Stimulated activated CD8-positive, alpha-beta memory T cell treated with anti-CD3 and anti-CD28 coated beads, Interleukin-15, amount 100 ng/mL, for 48 hours (primary cell): ENCODE data around the gene IQGAP2.
A peak's percentile ranks its signal among the peaks of the same experiment; 100 is the strongest.

Source experiments
- DNase-seq, 2 donors: peaks; one replicate each; pipeline ENCODE4 v3.0.0-alpha.2; 2020; ENCODE audit warnings: low read depth in 2 of 2

The IQGAP2 gene

GRCh38 chr5:76690037-76690679, 287.1 kb downstream of the IQGAP2 start:
- no peak for DNase-seq

GRCh38 chr5:76690704-76691466, 287.8 kb downstream of the IQGAP2 start:
- DNase-seq, result no peak

- DNase-seq, result no peak
These were observed 288.6 kb downstream of the IQGAP2 start for GRCh38 chr5:76691467-76692273.

- no peak for DNase-seq
These were observed 289.1 kb downstream of the IQGAP2 start for GRCh38 chr5:76692274-76692540.

GRCh38 chr5:76692651-76693050, 289.6 kb downstream of the IQGAP2 start:
- no peak for DNase-seq

- no peak for DNase-seq
These were observed 290.1 kb downstream of the IQGAP2 start for GRCh38 chr5:76693141-76693540.

- DNase-seq, result no peak
These were observed 291.2 kb downstream of the IQGAP2 start for GRCh38 chr5:76694317-76694716.

- DNase-seq, result no peak
These were observed 292.3 kb downstream of the IQGAP2 start for GRCh38 chr5:76695346-76695745.

- no peak for DNase-seq
These were observed 293.2 kb downstream of the IQGAP2 start for GRCh38 chr5:76696251-76696650.

GRCh38 chr5:76697670-76698069, 294.6 kb downstream of the IQGAP2 start:
- DNase-seq, result no peak

- DNase-seq, result no peak
These were observed 297.5 kb downstream of the IQGAP2 start for GRCh38 chr5:76700571-76700970.

- DNase-seq, result no peak
These were observed 298.2 kb downstream of the IQGAP2 start for GRCh38 chr5:76701298-76701697.

- no peak for DNase-seq
These were observed 300.6 kb downstream of the IQGAP2 start for GRCh38 chr5:76703707-76704106.

GRCh38 chr5:76704131-76704663, 301.1 kb downstream of the IQGAP2 start:
- no peak for DNase-seq

- DNase-seq, result no peak
These were observed 302.5 kb downstream of the IQGAP2 start for GRCh38 chr5:76705574-76705973.

- DNase-seq, result no peak
These were observed 306.7 kb downstream of the IQGAP2 start for GRCh38 chr5:76709762-76710161.

GRCh38 chr5:76710991-76711390, 307.9 kb downstream of the IQGAP2 start:
- DNase-seq, result no peak

GRCh38 chr5:76714751-76715485, 311.8 kb downstream of the IQGAP2 start:
- DNase-seq, result peak in 1 of 2 donors; percentile 16

GRCh38 chr5:76715486-76715735, 312.3 kb downstream of the IQGAP2 start:
- no peak for DNase-seq

GRCh38 chr5:76715736-76716455, 312.8 kb downstream of the IQGAP2 start, which contains the start of gene F2R:
Gene F2R (plus strand): TSS chr5:76716126. CDS start chr5:76716308, 182 bp downstream.
- peak; percentile 22 to 29 for DNase-seq

- no peak for DNase-seq
These were observed 313.5 kb downstream of the IQGAP2 start for GRCh38 chr5:76716456-76717157.
